Endodermal cell (in vitro differentiated cells): ENCODE measurements around the gene NOA1. TPM values are rescaled to one million over a fixed set of nuclear protein-coding genes. Genes with fewer than 3 reads are reported as not detected.

Source experiments
- DNase-seq: peaks from one replicate; pipeline ENCODE4 v3.0.0-alpha.2; 2017
- H3K27ac ChIP-seq: 2 replicates; pipeline ENCODE4 v1.5.1; 2013; ENCODE audit warnings: mild to moderate bottlenecking, low read depth, low read length, moderate library complexity
- H3K27me3 ChIP-seq: 2 replicates; pipeline ENCODE4 v1.6.1; 2013; ENCODE audit warnings: mild to moderate bottlenecking, low read length, moderate library complexity; ENCODE audit not compliant: insufficient read depth, control insufficient read depth, poor library complexity, severe bottlenecking
- H3K36me3 ChIP-seq: 2 replicates; pipeline ENCODE4 v1.7.0; 2013; ENCODE audit warnings: mild to moderate bottlenecking, low read length, moderate library complexity; ENCODE audit not compliant: control insufficient read depth, insufficient read depth
- H3K4me1 ChIP-seq: one replicate; pipeline ENCODE4 v1.7.0; 2013; ENCODE audit warnings: low read length; ENCODE audit not compliant: control insufficient read depth, insufficient read depth
- H3K4me3 ChIP-seq: 2 replicates; pipeline ENCODE4 v1.5.1; 2013; ENCODE audit warnings: mild to moderate bottlenecking, low read length, moderate library complexity
- H3K9ac ChIP-seq: 2 replicates; pipeline ENCODE4 v1.6.1; 2013; ENCODE audit warnings: mild to moderate bottlenecking, low read length, moderate library complexity; ENCODE audit not compliant: poor library complexity, severe bottlenecking; ENCODE audit errors: extremely low read depth
- H3K9me3 ChIP-seq: 2 replicates; pipeline ENCODE4 v1.6.1; 2013; ENCODE audit warnings: mild to moderate bottlenecking, low read length, moderate library complexity; ENCODE audit not compliant: control insufficient read depth
- H3K27ac Mint-ChIP-seq: 2 replicates; pipeline ENCODE4 v1.8.0; 2020; ENCODE audit warnings: mixed read lengths
- H3K27me3 Mint-ChIP-seq: 2 replicates; pipeline ENCODE4 v1.8.0; 2021; ENCODE audit warnings: mild to moderate bottlenecking, mixed read lengths; ENCODE audit not compliant: insufficient read depth
- H3K36me3 Mint-ChIP-seq: 2 replicates; pipeline ENCODE4 v1.8.0; 2020; ENCODE audit warnings: low read depth, mixed read lengths
- H3K4me1 Mint-ChIP-seq: 2 replicates; pipeline ENCODE4 v1.8.0; 2020; ENCODE audit warnings: mixed read lengths
- H3K4me3 Mint-ChIP-seq: 2 replicates; pipeline ENCODE4 v1.8.0; 2020; ENCODE audit warnings: mild to moderate bottlenecking, moderate library complexity, mixed read lengths
- H3K9me3 Mint-ChIP-seq: 2 replicates; pipeline ENCODE4 v1.8.0; 2020; ENCODE audit warnings: mild to moderate bottlenecking, mixed read lengths
- WGBS, 2 experiments: methylation state at CpG; one replicate each; pipeline versions ENCODE4 v1.1.5 to v1.1.7; 2013; ENCODE audit warnings: missing lambda C conversion rate in 2 of 2, mixed read lengths in 1 of 2; ENCODE audit not compliant: insufficient coverage in 1 of 2, insufficient read length in 1 of 2; 5-methylcytosine and 5-hydroxymethylcytosine counted together
- total RNA-seq, 2 donors: library from RNA; stranded (reverse); fragmentation: NEBNext Ultra II Directional in 1 of 2; extraction: Animal tissue kit (Norgen Biotek cat#: 25700) in 1 of 2; gene quantifications; 2 replicates in 1 of 2; 3 replicates in 1 of 2; pipeline ENCODE4 v1.2.1, GENCODE V29; 2021
- TF ChIP-seq, protein P1 (sequence below): fragments of 200-600 bp; sonication (generic); conservative IDR thresholded peaks from 2 replicates; pipeline ENCODE4 v1.5.0; 2021; ENCODE audit warnings: antibody characterized with exemption, mild to moderate bottlenecking

Gene NOA1
- total RNA-seq, 2 donors from 2014 or later: 17.8 to 20.7 TPM

DNA sequence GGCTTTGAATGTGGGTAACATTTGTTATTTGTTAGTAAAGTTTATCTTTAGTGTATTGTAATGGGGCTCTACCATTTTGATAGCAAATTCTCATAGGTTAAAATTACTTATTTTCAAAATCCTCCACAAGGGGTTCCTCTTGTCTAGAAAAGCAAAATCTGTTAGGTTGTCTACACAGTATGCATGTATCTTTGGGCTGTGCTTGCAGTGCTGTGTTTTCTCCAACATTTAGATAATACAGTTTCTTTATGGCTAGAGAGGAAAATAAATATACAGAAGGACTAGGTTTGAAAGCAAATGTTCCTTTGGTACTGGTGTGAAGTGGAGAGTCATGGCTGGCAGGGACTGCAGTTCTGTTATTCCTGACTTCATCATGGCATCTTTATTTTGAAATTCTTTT, 41.6 kb upstream of the NOA1 start:
- Histone ChIP-seq H3K36me3 (peaks cover 85% of the 10 kb centered on the region), H3K27me3 (no peaks in the 10 kb centered on the region), H3K9ac (no peak overlapping the region), H3K9me3 (no peaks in the 10 kb centered on the region), H3K27ac (no peak overlapping the region), H3K4me1 (no peaks in the 10 kb centered on the region), H3K4me3 (no peak overlapping the region)
- no peak overlapping the region for H3K4me3 Mint-ChIP-seq
- TF ChIP-seq, protein P1, sequence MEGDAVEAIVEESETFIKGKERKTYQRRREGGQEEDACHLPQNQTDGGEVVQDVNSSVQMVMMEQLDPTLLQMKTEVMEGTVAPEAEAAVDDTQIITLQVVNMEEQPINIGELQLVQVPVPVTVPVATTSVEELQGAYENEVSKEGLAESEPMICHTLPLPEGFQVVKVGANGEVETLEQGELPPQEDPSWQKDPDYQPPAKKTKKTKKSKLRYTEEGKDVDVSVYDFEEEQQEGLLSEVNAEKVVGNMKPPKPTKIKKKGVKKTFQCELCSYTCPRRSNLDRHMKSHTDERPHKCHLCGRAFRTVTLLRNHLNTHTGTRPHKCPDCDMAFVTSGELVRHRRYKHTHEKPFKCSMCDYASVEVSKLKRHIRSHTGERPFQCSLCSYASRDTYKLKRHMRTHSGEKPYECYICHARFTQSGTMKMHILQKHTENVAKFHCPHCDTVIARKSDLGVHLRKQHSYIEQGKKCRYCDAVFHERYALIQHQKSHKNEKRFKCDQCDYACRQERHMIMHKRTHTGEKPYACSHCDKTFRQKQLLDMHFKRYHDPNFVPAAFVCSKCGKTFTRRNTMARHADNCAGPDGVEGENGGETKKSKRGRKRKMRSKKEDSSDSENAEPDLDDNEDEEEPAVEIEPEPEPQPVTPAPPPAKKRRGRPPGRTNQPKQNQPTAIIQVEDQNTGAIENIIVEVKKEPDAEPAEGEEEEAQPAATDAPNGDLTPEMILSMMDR: no peak
- no peaks in the 10 kb centered on the region for H3K4me1 Mint-ChIP-seq
- H3K9me3 Mint-ChIP-seq: no peaks in the 10 kb centered on the region
- H3K36me3 Mint-ChIP-seq: peaks cover 77% of the 10 kb centered on the region
- no peak for DNase-seq
- no peaks in the 10 kb centered on the region for H3K27me3 Mint-ChIP-seq
- H3K27ac Mint-ChIP-seq: no peak overlapping the region

DNA sequence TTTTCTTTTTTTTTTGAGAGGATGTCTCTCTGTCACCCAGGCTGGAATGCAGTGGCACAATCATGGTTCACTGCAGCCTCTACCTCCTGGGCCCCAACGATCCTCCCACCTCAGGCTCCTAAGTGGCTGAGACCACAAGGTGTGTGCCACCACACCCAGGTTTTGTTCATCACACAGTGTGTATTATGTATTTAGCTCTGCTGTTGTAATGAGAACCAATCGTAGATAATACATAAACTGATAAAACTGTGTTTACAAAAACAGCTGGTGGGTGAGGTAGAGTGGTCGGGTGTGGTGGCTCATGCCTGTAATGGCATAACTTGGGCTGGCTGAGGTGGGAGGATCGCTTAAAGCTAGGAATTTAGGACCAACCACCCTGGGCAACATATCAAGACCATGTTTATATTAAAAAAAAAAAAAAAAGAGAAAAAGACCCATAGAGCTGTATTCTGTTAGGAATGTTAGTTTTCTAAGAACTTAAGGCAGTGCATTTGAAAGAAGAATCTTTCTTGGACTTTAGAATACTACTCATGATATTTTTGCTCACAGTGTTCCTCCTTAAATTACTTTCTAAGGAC, 36.2 kb upstream of the NOA1 start:
- Histone ChIP-seq H3K36me3 (peaks cover 79% of the 10 kb centered on the region), H3K9ac (no peak overlapping the region), H3K27ac (no peak overlapping the region), H3K27me3 (no peaks in the 10 kb centered on the region), H3K4me1 (no peaks in the 10 kb centered on the region), H3K4me3 (no peak overlapping the region), H3K9me3 (no peaks in the 10 kb centered on the region)
- no peak overlapping the region for H3K4me3 Mint-ChIP-seq
- no peaks in the 10 kb centered on the region for H3K27me3 Mint-ChIP-seq
- TF ChIP-seq, protein P1: no peak
- H3K27ac Mint-ChIP-seq: no peak overlapping the region
- peaks cover 67% of the 10 kb centered on the region for H3K36me3 Mint-ChIP-seq
- DNase-seq: no peak
- H3K4me1 Mint-ChIP-seq: no peaks in the 10 kb centered on the region
- H3K9me3 Mint-ChIP-seq: no peaks in the 10 kb centered on the region
- WGBS, 2 experiments: 80 to 91% methylated on average over 1 to 4 of the region's 4 CpGs

DNA sequence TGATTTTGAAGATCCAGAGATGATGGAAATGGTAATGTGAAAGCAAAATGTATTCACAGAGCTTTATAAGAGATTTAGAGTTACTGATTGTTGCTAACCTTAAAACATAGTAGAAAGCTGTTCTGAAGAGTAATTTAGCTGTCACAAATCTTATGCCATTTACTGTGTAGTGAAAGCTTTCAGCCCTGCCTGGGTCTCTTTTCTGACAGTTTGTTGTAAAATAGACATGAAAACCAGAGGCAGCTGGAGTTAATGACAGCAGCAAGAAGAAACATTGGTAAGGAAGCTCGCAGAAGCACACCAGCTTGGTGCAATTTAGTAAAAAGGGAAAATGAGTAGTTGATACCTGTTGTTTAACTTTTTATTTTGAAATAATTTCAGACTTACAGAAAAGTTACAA, 22.3 kb upstream of the NOA1 start:
- no peak for DNase-seq
- H3K27ac ChIP-seq: no peak overlapping the region
- Mint-ChIP-seq H3K4me3 (no peak overlapping the region), H3K9me3 (no peaks in the 10 kb centered on the region), H3K27me3 (no peaks in the 10 kb centered on the region), H3K4me1 (no peaks in the 10 kb centered on the region), H3K27ac (no peak overlapping the region), H3K36me3 (peaks cover 66% of the 10 kb centered on the region)
- 94 to 100% methylated on average over 1 of the region's 1 CpG for WGBS, 2 experiments
- TF ChIP-seq, protein P1: no peak
- H3K4me1 ChIP-seq: no peaks in the 10 kb centered on the region
- H3K9ac ChIP-seq: no peak overlapping the region
- H3K4me3 ChIP-seq: no peak overlapping the region
- H3K36me3 ChIP-seq: peaks cover 76% of the 10 kb centered on the region
- no peaks in the 10 kb centered on the region for H3K9me3 ChIP-seq
- H3K27me3 ChIP-seq: no peaks in the 10 kb centered on the region
